Smooth muscle cell (in vitro differentiated cells): ENCODE measurements around the gene DIABLO. TPM values are rescaled to one million over a fixed set of nuclear protein-coding genes. Genes with fewer than 3 reads are reported as not detected.

ENCODE experiments used
- DNase-seq: peaks from one replicate; lab custom pipeline; 2025; ENCODE audit not compliant: unreplicated experiment; lab: John Stamatoyannopoulos, UW
- H2AFZ ChIP-seq: fragments of 200-600 bp; sonication (generic); 2 replicates; pipeline ENCODE4 v1.6.0; 2016; ENCODE audit warnings: antibody characterized with exemption, low read depth, mild to moderate bottlenecking
- H3F3A ChIP-seq: fragments of 200-600 bp; sonication (generic); 2 replicates; pipeline ENCODE4 v1.6.0; 2017; ENCODE audit warnings: antibody characterized with exemption, low read depth
- H3K27ac ChIP-seq: fragments of 200-600 bp; sonication (generic); 2 replicates; pipeline ENCODE4 v1.5.1; 2016; ENCODE audit warnings: low read depth, mild to moderate bottlenecking
- H3K27me3 ChIP-seq: fragments of 200-600 bp; sonication (generic); 2 replicates; pipeline ENCODE4 v1.6.1; 2016; ENCODE audit warnings: low read depth, mild to moderate bottlenecking
- H3K36me3 ChIP-seq: fragments of 200-600 bp; sonication (generic); 2 replicates; pipeline ENCODE4 v1.5.1; 2016; ENCODE audit warnings: low read depth
- H3K4me1 ChIP-seq: fragments of 200-600 bp; sonication (generic); 2 replicates; pipeline ENCODE4 v1.5.1; 2016; ENCODE audit warnings: low read depth
- H3K4me2 ChIP-seq: fragments of 200-600 bp; sonication (generic); 2 replicates; pipeline ENCODE4 v1.6.0; 2016; ENCODE audit warnings: mild to moderate bottlenecking
- H3K4me3 ChIP-seq: fragments of 200-600 bp; sonication (generic); 2 replicates; pipeline ENCODE4 v1.5.1; 2016; ENCODE audit warnings: mild to moderate bottlenecking
- H3K79me2 ChIP-seq: fragments of 200-600 bp; sonication (generic); 2 replicates; pipeline ENCODE4 v1.6.0; 2016; ENCODE audit warnings: low read depth, mild to moderate bottlenecking
- H3K9ac ChIP-seq: fragments of 200-600 bp; sonication (generic); 2 replicates; pipeline ENCODE4 v1.6.0; 2016; ENCODE audit warnings: low read depth
- H3K9me3 ChIP-seq: fragments of 200-600 bp; sonication (generic); replicated peaks from 2 replicates; pipeline ENCODE4 v1.5.1; 2016; ENCODE audit warnings: low read depth
- H4K20me1 ChIP-seq: fragments of 200-600 bp; sonication (generic); 2 replicates; pipeline ENCODE4 v1.6.0; 2016; ENCODE audit warnings: low read depth
- WGBS: methylation state at CpG from one replicate; pipeline ENCODE4 v1.1.7; 2016; ENCODE audit warnings: low lambda C conversion rate; 5-methylcytosine and 5-hydroxymethylcytosine counted together
- polyA plus RNA-seq: library from polyadenylated mRNA; unstranded; fragments of >200 nt; fragmentation: Nextera tagmentation; extraction: Ambion mirVana; gene quantifications from 2 replicates; pipeline ENCODE4 v1.2.1, GENCODE V29; 2016
- total RNA-seq: library from RNA; depleted of rRNA; stranded (reverse); fragments of >200 nt; gene quantifications from 2 replicates; pipeline ENCODE4 v1.2.3, GENCODE V29; 2014
- TF ChIP-seq, protein P1 (sequence below): fragments of 200-600 bp; sonication (generic); IDR thresholded peaks from 2 replicates; pipeline ENCODE4 v1.5.1; 2017; ENCODE audit warnings: borderline replicate concordance, mild to moderate bottlenecking, antibody characterized with exemption; ENCODE audit not compliant: insufficient read depth, poor library complexity, severe bottlenecking

The DIABLO gene
- total and polyA plus RNA-seq, 2 experiments from 2014 or later, result 68.8 to 76.2 TPM

DNA sequence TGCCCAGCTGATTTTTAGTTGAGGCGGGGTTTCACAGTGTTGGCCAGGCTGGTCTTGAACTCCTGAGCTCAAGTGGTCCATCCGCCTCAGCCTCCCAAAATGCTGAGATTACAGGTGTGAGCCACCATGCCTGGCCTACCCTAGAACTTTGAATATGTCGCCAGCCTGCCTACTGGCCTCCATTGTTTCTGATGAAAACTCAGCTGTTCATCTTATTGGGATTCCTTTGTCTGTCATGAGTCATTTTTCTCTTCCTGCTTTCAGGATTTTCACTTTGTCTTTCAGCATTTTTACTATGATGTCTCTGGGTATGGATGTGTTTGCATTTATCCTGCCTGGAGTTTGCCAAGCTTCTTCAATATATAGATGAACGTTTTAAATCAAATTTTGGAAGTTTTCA is 30.4 kb downstream of the DIABLO start:
- TF ChIP-seq, protein P1, sequence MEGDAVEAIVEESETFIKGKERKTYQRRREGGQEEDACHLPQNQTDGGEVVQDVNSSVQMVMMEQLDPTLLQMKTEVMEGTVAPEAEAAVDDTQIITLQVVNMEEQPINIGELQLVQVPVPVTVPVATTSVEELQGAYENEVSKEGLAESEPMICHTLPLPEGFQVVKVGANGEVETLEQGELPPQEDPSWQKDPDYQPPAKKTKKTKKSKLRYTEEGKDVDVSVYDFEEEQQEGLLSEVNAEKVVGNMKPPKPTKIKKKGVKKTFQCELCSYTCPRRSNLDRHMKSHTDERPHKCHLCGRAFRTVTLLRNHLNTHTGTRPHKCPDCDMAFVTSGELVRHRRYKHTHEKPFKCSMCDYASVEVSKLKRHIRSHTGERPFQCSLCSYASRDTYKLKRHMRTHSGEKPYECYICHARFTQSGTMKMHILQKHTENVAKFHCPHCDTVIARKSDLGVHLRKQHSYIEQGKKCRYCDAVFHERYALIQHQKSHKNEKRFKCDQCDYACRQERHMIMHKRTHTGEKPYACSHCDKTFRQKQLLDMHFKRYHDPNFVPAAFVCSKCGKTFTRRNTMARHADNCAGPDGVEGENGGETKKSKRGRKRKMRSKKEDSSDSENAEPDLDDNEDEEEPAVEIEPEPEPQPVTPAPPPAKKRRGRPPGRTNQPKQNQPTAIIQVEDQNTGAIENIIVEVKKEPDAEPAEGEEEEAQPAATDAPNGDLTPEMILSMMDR, result no peak
- H3K36me3 ChIP-seq, result no peaks in the 10 kb centered on the region
- H3K79me2 ChIP-seq, result no peaks in the 10 kb centered on the region
- no peaks in the 10 kb centered on the region for H3K27me3 ChIP-seq
- no peaks in the 10 kb centered on the region for H4K20me1 ChIP-seq
- DNase-seq, result no peak
- no peak overlapping the region for H3K27ac ChIP-seq
- H3K9me3 ChIP-seq, result no peaks in the 10 kb centered on the region
- no peak overlapping the region for H3K4me2 ChIP-seq
- no peak overlapping the region for H3K4me3 ChIP-seq
- no peak overlapping the region for H3K9ac ChIP-seq
- H3F3A ChIP-seq, result no peaks in the 10 kb centered on the region
- WGBS, result 93% methylated on average over 4 of the region's 4 CpGs
- H3K4me1 ChIP-seq, result no peaks in the 10 kb centered on the region
- no peak overlapping the region for H2AFZ ChIP-seq

DNA sequence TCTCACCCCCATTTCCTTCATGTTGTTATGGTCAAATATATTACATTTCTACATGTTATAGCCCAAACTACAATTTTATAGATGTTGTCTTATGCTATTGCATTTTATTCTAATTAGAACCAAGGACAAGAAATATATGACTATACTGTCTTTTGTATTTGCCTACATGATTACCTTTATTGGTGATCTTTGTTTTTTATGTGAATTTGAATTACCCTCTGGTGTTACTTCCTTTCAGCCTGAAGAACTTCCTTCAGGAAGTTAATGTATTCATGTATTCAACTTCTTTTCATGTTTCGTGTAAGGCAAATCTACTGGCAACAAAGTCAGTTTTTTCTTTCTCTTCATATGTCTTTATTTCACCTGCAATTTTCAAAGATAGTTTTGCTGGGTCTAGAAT is 31.0 kb downstream of the DIABLO start:
- H3K79me2 ChIP-seq, result no peaks in the 10 kb centered on the region
- H3K9ac ChIP-seq, result no peak overlapping the region
- H2AFZ ChIP-seq, result no peak overlapping the region
- H3K4me2 ChIP-seq, result no peak overlapping the region
- H3K4me1 ChIP-seq, result no peaks in the 10 kb centered on the region
- no peak overlapping the region for H3K27ac ChIP-seq
- no peak for DNase-seq
- H3F3A ChIP-seq, result no peaks in the 10 kb centered on the region
- TF ChIP-seq, protein P1, result no peak
- H3K27me3 ChIP-seq, result no peaks in the 10 kb centered on the region
- no peak overlapping the region for H3K4me3 ChIP-seq
- H3K36me3 ChIP-seq, result no peaks in the 10 kb centered on the region
- H4K20me1 ChIP-seq, result no peaks in the 10 kb centered on the region
- no peaks in the 10 kb centered on the region for H3K9me3 ChIP-seq
- WGBS, result 90% methylated on average over 1 of the region's 1 CpG

DNA sequence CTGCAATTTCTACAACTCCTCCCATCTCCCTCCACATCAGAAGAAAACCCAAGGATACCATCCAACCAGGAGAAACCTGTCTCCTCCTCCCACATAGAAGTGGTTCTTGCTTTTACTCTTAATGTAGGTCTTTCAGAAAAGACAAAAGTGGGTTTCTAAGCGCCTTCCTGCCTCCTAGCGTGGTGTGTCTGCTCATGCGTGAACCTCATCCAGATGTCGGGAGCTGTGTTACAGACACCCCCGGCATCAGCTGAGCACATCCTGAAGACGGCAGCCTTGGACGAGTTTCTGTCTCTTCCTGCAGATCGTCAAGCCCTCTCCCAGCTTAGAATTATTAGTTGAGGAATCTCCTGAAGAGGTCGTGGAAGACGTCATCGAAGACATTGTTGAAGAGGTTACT is 33.4 kb downstream of the DIABLO start:
- 87% methylated on average over 11 of the region's 11 CpGs for WGBS

More for the DNA sequence above, 33.4 kb downstream of the DIABLO start:
- Histone ChIP-seq H3K9ac (no peak overlapping the region), H3K4me3 (no peak overlapping the region), H3K36me3 (no peaks in the 10 kb centered on the region), H3K4me2 (no peak overlapping the region), H3K27ac (no peak overlapping the region), H4K20me1 (no peaks in the 10 kb centered on the region), H2AFZ (no peak overlapping the region), H3K27me3 (no peaks in the 10 kb centered on the region), H3K4me1 (no peaks in the 10 kb centered on the region), H3F3A (no peaks in the 10 kb centered on the region), H3K9me3 (no peaks in the 10 kb centered on the region), H3K79me2 (no peaks in the 10 kb centered on the region)
- TF ChIP-seq, protein P1, result no peak
- no peak for DNase-seq
